GM10248 (cell line): Measurements from ENCODE around the gene POU2F1.

Experiments
- CTCF ChIA-PET: fragments of 300-600 bp; sonication (Branson Sonifier 250); formaldehyde crosslinking; extraction: SDS; loops from one replicate; lab custom pipeline; 2021; ENCODE audit warnings: antibody characterized with exemption; lab: Yijun Ruan, JAX
- POLR2A ChIA-PET: fragments of 350-650 bp; sonication (Branson Sonifier 250); formaldehyde crosslinking; extraction: SDS; loops from one replicate; lab custom pipeline; 2020; ENCODE audit warnings: antibody characterized with exemption; lab: Yijun Ruan, JAX
- DNase-seq: peaks from one replicate; pipeline ENCODE4 v3.0.0; 2012; ENCODE audit errors: extremely low spot score
- TF ChIP-seq, protein P1 (sequence below): IDR thresholded peaks from 2 replicates; pipeline ENCODE4 v1.5.1; 2012; ENCODE audit warnings: mild to moderate bottlenecking, low read depth; ENCODE audit errors: extremely low read depth, missing control alignments, control extremely low read depth

The POU2F1 gene

DNA sequence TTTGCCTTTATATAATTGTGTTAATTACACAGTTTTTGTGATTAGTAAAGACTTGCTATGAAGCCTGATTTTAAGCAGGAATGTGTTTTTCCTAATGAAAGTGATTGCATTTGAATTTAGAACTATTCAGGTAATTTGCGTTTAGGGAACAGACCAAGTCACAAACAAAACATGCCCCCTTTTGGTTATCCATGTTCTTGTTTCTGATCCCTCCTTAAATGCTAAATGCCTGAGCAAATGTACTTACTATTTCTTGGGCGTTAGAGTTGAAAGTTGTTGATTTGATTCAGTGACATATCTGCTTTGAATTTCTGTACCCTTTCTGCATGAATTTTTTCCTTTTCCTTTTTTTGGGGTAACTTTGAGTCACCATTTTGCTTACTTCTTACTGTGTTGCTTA lies 5.2 kb downstream of the POU2F1 start:
- CTCF ChIA-PET, result no interaction called here
- no peak for DNase-seq
- POLR2A ChIA-PET, result no interaction called here

DNA sequence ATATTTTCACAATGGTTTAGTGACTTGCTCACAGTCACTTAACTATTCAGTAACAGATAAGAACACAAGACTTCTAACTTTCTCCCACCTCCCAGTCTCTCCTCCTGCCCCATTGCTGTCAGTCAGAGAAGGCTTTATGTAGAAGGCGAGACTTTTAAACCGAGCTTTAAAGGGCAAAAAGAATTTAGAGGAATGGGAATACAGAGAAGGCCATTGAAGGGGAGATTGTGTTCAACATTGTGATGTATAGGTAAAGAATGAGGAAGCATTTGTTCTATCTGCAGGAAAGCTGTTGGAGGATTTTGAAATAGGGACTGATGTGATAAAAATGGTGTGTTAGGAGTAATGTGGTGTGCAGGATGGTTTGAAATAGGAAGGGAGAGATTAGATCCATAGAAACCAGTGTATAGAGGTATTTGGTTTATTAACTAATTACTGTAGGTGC lies 7.3 kb downstream of the POU2F1 start:
- DNase-seq, result no peak
- POLR2A ChIA-PET, result no interaction called here
- TF ChIP-seq, protein P1, sequence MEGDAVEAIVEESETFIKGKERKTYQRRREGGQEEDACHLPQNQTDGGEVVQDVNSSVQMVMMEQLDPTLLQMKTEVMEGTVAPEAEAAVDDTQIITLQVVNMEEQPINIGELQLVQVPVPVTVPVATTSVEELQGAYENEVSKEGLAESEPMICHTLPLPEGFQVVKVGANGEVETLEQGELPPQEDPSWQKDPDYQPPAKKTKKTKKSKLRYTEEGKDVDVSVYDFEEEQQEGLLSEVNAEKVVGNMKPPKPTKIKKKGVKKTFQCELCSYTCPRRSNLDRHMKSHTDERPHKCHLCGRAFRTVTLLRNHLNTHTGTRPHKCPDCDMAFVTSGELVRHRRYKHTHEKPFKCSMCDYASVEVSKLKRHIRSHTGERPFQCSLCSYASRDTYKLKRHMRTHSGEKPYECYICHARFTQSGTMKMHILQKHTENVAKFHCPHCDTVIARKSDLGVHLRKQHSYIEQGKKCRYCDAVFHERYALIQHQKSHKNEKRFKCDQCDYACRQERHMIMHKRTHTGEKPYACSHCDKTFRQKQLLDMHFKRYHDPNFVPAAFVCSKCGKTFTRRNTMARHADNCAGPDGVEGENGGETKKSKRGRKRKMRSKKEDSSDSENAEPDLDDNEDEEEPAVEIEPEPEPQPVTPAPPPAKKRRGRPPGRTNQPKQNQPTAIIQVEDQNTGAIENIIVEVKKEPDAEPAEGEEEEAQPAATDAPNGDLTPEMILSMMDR, result no peak
- CTCF ChIA-PET, result interaction anchor here (1.5 to 2.3 kb wide), 2 partner anchors 24 to 215 kb away, joined by 3 to 4 read pairs; no protein-coding TSS in a partner anchor

More for the DNA sequence above, 5.2 kb downstream of the POU2F1 start:
- TF ChIP-seq, protein P1, result no peak

DNA sequence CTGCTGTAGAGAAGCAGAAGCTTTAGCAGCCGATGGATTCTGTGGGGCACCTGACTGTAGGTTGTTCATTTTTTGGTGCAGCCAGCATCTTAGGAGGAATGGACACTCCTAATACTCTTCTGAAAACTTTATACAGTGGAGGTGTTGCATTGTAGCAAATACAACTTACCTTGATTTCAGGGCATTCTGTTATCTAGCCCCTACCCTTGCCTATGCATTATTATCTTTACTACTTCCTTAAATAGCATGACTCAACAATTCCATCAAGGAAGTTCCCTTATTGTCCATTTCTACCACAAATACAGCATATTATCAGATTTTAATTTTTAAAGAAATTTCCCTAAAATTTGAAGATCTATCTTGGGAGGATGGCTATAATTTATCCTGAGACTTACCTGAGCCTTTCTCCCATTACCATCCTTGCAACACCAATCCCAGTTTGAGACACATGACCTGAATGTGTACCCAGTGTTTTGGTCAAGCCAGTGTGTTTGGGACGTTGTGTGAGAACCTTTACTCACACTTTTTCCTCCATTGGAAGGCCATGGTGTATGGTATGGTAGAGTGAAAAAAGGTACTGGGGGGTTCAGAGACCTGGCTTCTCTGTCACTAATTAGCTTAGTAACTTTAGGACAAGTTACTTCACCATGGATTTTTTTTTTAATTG lies 9.2 kb downstream of the POU2F1 start:
- TF ChIP-seq, protein P1, result no peak
- ChIA-PET CTCF (interaction anchor here (0.5 to 5.2 kb wide), 7 partner anchors 7 to 310 kb away, joined by 3 to 34 read pairs (median 7); partner anchors contain the start of gene POU2F1), POLR2A (interaction anchor here (0.6 to 1.0 kb wide), 2 partner anchors 10 to 16 kb away, joined by 3 read pairs; no protein-coding TSS in a partner anchor)
- DNase-seq, result no peak

DNA sequence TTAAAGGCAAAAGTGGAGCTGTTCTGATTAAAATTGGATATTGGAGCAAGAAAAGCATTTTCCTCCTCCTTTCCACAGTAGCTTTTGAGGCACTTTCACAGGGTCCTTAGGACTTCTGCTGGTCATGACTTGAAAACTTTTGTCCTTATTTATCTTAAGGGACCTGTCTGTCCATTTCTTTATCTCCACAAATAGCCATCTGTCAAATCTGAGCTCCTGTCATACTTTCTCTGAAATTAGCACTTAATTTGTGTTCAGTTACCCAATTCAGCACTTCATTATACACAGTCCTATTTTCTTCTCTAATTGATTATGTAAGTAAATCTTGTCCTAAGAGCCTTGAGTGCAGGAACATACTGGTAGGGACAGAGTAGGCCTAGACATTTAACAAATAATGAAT lies 9.8 kb downstream of the POU2F1 start:
- POLR2A ChIA-PET, result interaction anchor here (0.6 kb wide), 1 partner anchor 15 kb away, joined by 3 read pairs; no protein-coding TSS in a partner anchor
- no peak for DNase-seq
- CTCF ChIA-PET, result interaction anchor here (0.5 to 5.2 kb wide), 6 partner anchors 8 to 310 kb away, joined by 3 to 34 read pairs (median 10); partner anchors contain the start of gene POU2F1

DNA sequence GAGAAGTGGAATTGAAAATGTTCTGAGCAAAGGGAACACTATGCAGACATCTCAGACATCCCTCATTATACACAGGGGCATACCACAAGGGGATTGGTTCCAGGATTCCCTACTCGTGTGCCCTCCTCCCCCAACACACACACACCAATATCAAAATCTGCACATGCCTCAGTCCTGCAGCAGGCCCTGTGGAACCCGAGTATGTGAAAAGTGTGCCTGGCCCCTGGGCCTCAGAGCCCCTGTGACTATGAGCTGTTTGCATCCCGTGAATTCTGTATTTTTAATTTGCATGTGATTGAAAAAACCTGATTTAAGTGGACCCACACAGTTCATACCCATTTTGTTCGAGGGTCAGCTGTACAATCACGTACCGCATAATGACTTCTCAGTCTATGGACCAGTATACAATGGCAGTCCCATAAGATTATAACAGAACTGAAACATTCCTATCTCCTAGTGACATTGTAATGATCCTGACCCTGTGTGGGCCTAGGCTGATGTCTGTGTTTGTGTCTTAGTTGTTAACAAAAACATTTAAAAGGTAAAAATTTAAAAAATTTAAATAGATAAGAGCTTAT lies 11.3 kb downstream of the POU2F1 start:
- no peak for DNase-seq
- CTCF ChIA-PET, result interaction anchor here (0.9 to 5.2 kb wide), 9 partner anchors 9 to 456 kb away, joined by 3 to 34 read pairs (median 7); partner anchors contain the start of gene POU2F1
- POLR2A ChIA-PET, result interaction anchor here (2.0 kb wide), 1 partner anchor 12 kb away, joined by 7 read pairs; the partner anchor contains the start of gene POU2F1
- TF ChIP-seq, protein P1, result no peak

More for the DNA sequence above, 9.8 kb downstream of the POU2F1 start:
- TF ChIP-seq, protein P1, result no peak

- TF ChIP-seq, protein P1, result no peak
- CTCF ChIA-PET, result interaction anchor here (0.9 to 5.2 kb wide), 12 partner anchors 10 to 456 kb away, joined by 3 to 34 read pairs (median 6); partner anchors contain the start of gene POU2F1
- DNase-seq, result no peak
- POLR2A ChIA-PET, result interaction anchor here (2.0 kb wide), 1 partner anchor 13 kb away, joined by 7 read pairs; the partner anchor contains the start of gene POU2F1
Measured at GRCh38 chr1:167232801-167233200, 12.1 kb downstream of the POU2F1 start.
